ENCODE data around the gene PWWP2B. TPM values are rescaled to one million over a fixed set of nuclear protein-coding genes. Genes with fewer than 3 reads are reported as not detected.
A peak's percentile ranks its signal among the peaks of the same experiment; 100 is the strongest.

The PWWP2B gene
- total RNA-seq, 1 donor from 2014 or later, result 27.1 TPM

DNA sequence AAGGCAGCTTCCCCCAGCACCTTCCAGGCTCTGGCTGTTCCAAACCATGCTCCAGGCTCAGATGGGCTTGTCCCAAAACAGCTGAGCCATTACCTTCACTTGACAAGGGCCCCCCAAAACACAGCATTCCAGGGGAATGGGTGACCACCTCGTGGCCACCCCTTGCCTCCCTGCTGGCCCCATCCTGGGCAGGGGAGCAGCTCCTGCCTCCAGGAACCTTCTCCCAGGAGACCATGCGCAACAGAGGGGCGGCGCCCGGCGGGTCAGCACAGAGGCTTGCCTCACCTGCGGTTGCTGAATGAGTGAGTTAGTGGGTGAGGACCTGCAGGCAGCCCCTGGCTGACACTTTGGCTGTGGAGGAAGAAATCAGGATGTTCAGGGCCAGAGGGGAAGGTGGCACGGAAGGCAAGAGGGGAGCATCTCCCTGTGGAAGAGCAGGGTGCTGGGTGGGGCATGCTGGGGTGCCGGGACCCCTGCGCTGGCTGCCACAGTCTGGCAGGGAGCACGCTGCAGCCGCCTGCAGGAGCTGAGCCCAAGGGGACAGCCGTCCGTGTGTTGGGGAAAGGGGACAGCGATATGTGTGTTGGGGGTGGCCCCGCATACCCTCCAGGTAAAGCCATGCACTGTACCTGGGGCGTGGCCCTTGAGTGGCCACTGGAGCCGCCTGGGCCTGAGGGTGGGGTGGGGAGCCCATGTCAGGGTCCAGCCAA is 54.7 kb downstream of the PWWP2B start:
- TF ChIP-seq, protein P1, sequence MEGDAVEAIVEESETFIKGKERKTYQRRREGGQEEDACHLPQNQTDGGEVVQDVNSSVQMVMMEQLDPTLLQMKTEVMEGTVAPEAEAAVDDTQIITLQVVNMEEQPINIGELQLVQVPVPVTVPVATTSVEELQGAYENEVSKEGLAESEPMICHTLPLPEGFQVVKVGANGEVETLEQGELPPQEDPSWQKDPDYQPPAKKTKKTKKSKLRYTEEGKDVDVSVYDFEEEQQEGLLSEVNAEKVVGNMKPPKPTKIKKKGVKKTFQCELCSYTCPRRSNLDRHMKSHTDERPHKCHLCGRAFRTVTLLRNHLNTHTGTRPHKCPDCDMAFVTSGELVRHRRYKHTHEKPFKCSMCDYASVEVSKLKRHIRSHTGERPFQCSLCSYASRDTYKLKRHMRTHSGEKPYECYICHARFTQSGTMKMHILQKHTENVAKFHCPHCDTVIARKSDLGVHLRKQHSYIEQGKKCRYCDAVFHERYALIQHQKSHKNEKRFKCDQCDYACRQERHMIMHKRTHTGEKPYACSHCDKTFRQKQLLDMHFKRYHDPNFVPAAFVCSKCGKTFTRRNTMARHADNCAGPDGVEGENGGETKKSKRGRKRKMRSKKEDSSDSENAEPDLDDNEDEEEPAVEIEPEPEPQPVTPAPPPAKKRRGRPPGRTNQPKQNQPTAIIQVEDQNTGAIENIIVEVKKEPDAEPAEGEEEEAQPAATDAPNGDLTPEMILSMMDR (IDR thresholded peaks at IDR 0.05; ENCODE audit: insufficient read depth, low read length, poor library complexity, severe bottlenecking), result no peak
- Histone ChIP-seq H3K4me3 (ENCODE audit: low read depth, low read length) (no peak overlapping the region), H3K36me3 (ENCODE audit: control insufficient read depth, insufficient read depth, low read length) (no peaks in the 10 kb centered on the region), H3K27me3 (ENCODE audit: control insufficient read depth, insufficient read depth, low read length) (peaks cover 9% of the 10 kb centered on the region)
- no peak for DNase-seq (ENCODE audit: low read depth)

DNA sequence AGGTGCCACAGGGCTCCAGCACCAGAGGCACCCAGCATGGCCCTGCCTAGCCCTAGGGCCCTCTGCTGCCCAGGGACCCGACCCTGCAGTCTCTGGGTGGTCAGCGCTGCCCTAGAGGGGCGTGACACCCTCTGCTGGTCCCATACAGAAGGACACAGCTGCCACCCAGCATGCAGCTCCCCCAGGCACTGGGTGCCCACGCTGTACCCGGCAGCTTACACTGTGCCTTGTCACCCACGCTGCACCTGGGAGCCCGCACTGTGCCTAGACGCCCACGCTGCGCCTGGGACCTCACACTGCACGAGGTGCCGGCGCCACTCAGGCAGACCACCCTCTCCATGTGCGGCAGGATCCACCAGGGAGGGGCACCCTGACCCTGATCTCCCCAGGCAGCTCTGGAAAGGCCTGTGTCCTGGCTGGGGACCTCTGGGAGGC is 55.2 kb downstream of the PWWP2B start:
- H3K36me3 ChIP-seq (ENCODE audit: control insufficient read depth, insufficient read depth, low read length), result no peaks in the 10 kb centered on the region
- H3K27me3 ChIP-seq (ENCODE audit: control insufficient read depth, insufficient read depth, low read length), result peaks cover 14% of the 10 kb centered on the region
- H3K4me3 ChIP-seq (ENCODE audit: low read depth, low read length), result no peak overlapping the region
- DNase-seq (ENCODE audit: low read depth), result no peak
- TF ChIP-seq, protein P1 (IDR thresholded peaks at IDR 0.05; ENCODE audit: insufficient read depth, low read length, poor library complexity, severe bottlenecking), result peak; percentile 9

- Histone ChIP-seq H3K27me3 (ENCODE audit: control insufficient read depth, insufficient read depth, low read length) (peaks cover 18% of the 10 kb centered on the region), H3K36me3 (ENCODE audit: control insufficient read depth, insufficient read depth, low read length) (no peaks in the 10 kb centered on the region), H3K4me3 (ENCODE audit: low read depth, low read length) (no peak overlapping the region)
- peak; percentile 32 for DNase-seq (ENCODE audit: low read depth)
- TF ChIP-seq, protein P1 (IDR thresholded peaks at IDR 0.05; ENCODE audit: insufficient read depth, low read length, poor library complexity, severe bottlenecking), result peak; percentile 73
Observed at GRCh38 chr10:132452651-132453469, 55.9 kb downstream of the PWWP2B start.

GRCh38 chr10:132453470-132453861 is 56.5 kb downstream of the PWWP2B start:
- Histone ChIP-seq H3K27me3 (ENCODE audit: control insufficient read depth, insufficient read depth, low read length) (peaks cover 22% of the 10 kb centered on the region), H3K36me3 (ENCODE audit: control insufficient read depth, insufficient read depth, low read length) (no peaks in the 10 kb centered on the region), H3K4me3 (ENCODE audit: low read depth, low read length) (no peak overlapping the region)
- no peak for DNase-seq (ENCODE audit: low read depth)
- TF ChIP-seq, protein P1 (IDR thresholded peaks at IDR 0.05; ENCODE audit: insufficient read depth, low read length, poor library complexity, severe bottlenecking), result no peak

DNA sequence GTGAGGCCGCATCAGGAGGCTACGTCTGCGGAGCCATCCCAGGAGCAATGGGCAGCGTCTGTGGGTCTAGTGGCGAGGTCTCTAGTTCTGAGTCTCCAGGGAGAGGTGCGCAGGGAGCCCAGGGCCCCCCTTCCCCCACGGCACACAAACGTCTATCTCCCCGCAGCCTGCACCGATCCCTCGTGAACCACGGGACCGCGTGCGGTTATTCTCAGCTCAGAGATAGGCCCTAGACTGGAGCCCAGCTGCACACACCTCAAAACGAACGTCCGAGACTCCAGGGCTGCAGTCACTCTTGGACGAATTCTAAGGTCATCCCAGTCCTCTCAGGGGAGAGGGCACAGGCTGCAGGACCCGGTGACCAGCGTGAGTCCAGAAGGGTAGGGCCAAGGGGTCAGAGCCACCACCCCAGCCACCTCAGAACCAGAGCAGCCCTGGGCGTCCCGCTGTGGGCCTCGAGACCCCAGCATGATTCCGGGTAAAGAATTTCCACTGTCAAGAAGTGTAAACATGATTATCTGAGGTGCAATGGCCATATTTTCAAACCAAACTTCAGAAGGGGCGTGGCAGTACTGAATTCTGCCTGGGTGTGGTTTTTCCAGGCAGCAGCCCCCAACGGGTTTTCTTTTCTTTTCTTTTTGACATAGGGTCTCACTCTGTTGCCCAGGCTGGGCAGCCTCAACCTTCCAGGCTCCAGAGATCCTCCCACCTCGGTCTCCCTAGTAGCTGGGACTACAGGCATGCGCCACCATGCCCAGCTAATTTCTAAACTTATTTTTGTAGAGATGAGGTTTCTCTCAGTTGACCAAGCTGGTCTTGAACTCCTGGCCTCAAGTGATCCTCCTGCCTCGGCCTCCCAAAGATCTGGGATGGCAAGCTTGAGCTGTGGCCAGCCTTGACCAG is 57.5 kb downstream of the PWWP2B start:
- Histone ChIP-seq H3K27me3 (ENCODE audit: control insufficient read depth, insufficient read depth, low read length) (peaks cover 27% of the 10 kb centered on the region), H3K36me3 (ENCODE audit: control insufficient read depth, insufficient read depth, low read length) (no peaks in the 10 kb centered on the region), H3K4me3 (ENCODE audit: low read depth, low read length) (no peak overlapping the region)
- DNase-seq (ENCODE audit: low read depth), result no peak
- TF ChIP-seq, protein P1 (IDR thresholded peaks at IDR 0.05; ENCODE audit: insufficient read depth, low read length, poor library complexity, severe bottlenecking), result no peak

All from kidney epithelial cell (primary cell).